Activated CD4-positive, alpha-beta T cell treated with anti-CD3 and anti-CD28 coated beads, Interleukin-2, amount 10 ng/mL, durations not matched to agents 7 days and 5 days (primary cell): Measurements from ENCODE around the gene PIN1. TPM values are rescaled to one million over a fixed set of nuclear protein-coding genes. Genes with fewer than 3 reads are reported as not detected.

ENCODE experiments used
- CTCF ChIA-PET: fragments of 350-600 bp; sonication (Branson Sonifier 250); formaldehyde crosslinking; loops from one replicate; lab custom pipeline; 2021; ENCODE audit warnings: antibody characterized with exemption; lab: Charles Lee
- POLR2A ChIA-PET: fragments of 350-600 bp; sonication (Branson Sonifier 250); formaldehyde crosslinking; loops from one replicate; lab custom pipeline; 2021; ENCODE audit warnings: antibody characterized with exemption; lab: Charles Lee
- DNase-seq: peaks from one replicate; pipeline ENCODE4 v3.0.0-alpha.2; 2020
- H3K27ac Mint-ChIP-seq: one replicate; pipeline ENCODE4 v1.8.0; 2021; ENCODE audit warnings: mild to moderate bottlenecking, moderate library complexity, mixed read lengths
- H3K27me3 Mint-ChIP-seq: one replicate; pipeline ENCODE4 v1.8.0; 2021; ENCODE audit warnings: mixed read lengths
- H3K36me3 Mint-ChIP-seq: one replicate; pipeline ENCODE4 v1.8.0; 2021; ENCODE audit warnings: low read depth, mixed read lengths
- H3K4me1 Mint-ChIP-seq: one replicate; pipeline ENCODE4 v1.8.0; 2021; ENCODE audit warnings: mixed read lengths
- H3K4me3 Mint-ChIP-seq: one replicate; pipeline ENCODE4 v1.8.0; 2021; ENCODE audit warnings: mild to moderate bottlenecking, moderate library complexity, mixed read lengths
- H3K9me3 Mint-ChIP-seq: one replicate; pipeline ENCODE4 v1.8.0; 2021; ENCODE audit warnings: mixed read lengths
- total RNA-seq, 2 experiments: library from RNA; stranded (reverse); gene quantifications; one replicate each; pipeline ENCODE4 v1.2.3, GENCODE V29; 2021

PIN1 gene
- total RNA-seq, 2 experiments from 2014 or later, result 87.1 to 92.5 TPM

GRCh38 chr19:9883764-9884163 is 48.6 kb downstream of the PIN1 start:
- no peak overlapping the region for H3K27ac Mint-ChIP-seq
- no peak overlapping the region for H3K4me3 Mint-ChIP-seq
- H3K4me1 Mint-ChIP-seq, result no peaks in the 10 kb centered on the region
- no peaks in the 10 kb centered on the region for H3K27me3 Mint-ChIP-seq
- ChIA-PET CTCF (interaction anchor here (0.9 kb wide), 1 partner anchor 16 kb away, joined by 3 read pairs; no protein-coding TSS in a partner anchor), POLR2A (no interaction called here)
- H3K36me3 Mint-ChIP-seq, result no peaks in the 10 kb centered on the region
- H3K9me3 Mint-ChIP-seq, result no peaks in the 10 kb centered on the region
- DNase-seq, result no peak

- peaks cover 3% of the 10 kb centered on the region for H3K4me1 Mint-ChIP-seq
- ChIA-PET CTCF (interaction anchor here (0.5 to 1.3 kb wide), 2 partner anchors 12 to 285 kb away, joined by 3 read pairs; no protein-coding TSS in a partner anchor), POLR2A (no interaction called here)
- H3K9me3 Mint-ChIP-seq, result no peaks in the 10 kb centered on the region
- no peaks in the 10 kb centered on the region for H3K27me3 Mint-ChIP-seq
- no peaks in the 10 kb centered on the region for H3K36me3 Mint-ChIP-seq
- no peak for DNase-seq
- no peak overlapping the region for H3K27ac Mint-ChIP-seq
- H3K4me3 Mint-ChIP-seq, result no peak overlapping the region
Observed at GRCh38 chr19:9885077-9885552, 50.0 kb downstream of the PIN1 start.

GRCh38 chr19:9891609-9892373 is 56.7 kb downstream of the PIN1 start:
- Mint-ChIP-seq H3K9me3 (no peaks in the 10 kb centered on the region), H3K4me3 (no peak overlapping the region), H3K4me1 (peaks cover 3% of the 10 kb centered on the region), H3K27ac (no peak overlapping the region), H3K27me3 (peaks cover 2% of the 10 kb centered on the region), H3K36me3 (no peaks in the 10 kb centered on the region)
- CTCF ChIA-PET, result no interaction called here
- DNase-seq, result no peak
- POLR2A ChIA-PET, result no interaction called here

Other genes with a start within 250 kb of the PIN1 start
- 10 to 100 TPM; 24.4 to 25.8 TPM for gene ZNF561, start 214.1 kb upstream of the PIN1 start, total RNA-seq
- 10 to 100 TPM; 18.1 to 19.7 TPM for gene ZNF562, start 160.2 kb upstream of the PIN1 start, total RNA-seq
- 1 to 10 TPM; 6.9 to 8.2 TPM for gene ZNF846, start 66.6 kb upstream of the PIN1 start, total RNA-seq
- gene FBXL12, start 16.2 kb upstream of the PIN1 start, total RNA-seq, result 10 to 100 TPM; 20.9 to 25.6 TPM
- gene UBL5, start 7.4 kb upstream of the PIN1 start, total RNA-seq, result 100 to 1,000 TPM; 313 to 349 TPM
- gene OLFM2, start 101.2 kb downstream of the PIN1 start, total RNA-seq, result 10 to 100 TPM; 11.3 to 12.5 TPM
- gene COL5A3, start 175.2 kb downstream of the PIN1 start, total RNA-seq, result under 1 TPM; 0.40 to 0.57 TPM
- gene RDH8, start 178.2 kb downstream of the PIN1 start, total RNA-seq, result not detected